GM18907 (cell line): ENCODE measurements around the gene DDI1.

Experiments used
- ATAC-seq: cut with Tn5 transposase; IDR thresholded peaks from one replicate; pipeline ENCODE4 v1.9.1; 2021; ENCODE audit warnings: mild to moderate bottlenecking, moderate library complexity; ENCODE audit not compliant: unreplicated experiment

The DDI1 gene

DNA sequence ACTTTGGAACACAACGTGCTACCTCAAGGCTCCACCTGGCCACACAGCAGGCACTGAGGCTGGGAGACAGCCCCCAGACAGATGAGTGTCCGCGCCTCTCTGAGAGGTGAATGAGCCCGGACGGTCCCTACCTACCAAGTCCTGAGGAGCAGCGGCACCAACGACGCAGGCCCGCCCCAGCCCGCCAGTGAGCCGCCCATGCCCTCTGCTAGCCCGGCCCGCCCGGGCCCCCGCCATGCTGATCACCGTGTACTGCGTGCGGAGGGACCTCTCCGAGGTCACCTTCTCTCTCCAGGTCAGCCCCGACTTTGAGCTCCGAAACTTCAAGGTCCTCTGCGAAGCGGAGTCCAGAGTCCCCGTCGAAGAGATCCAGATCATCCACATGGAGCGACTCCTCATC lies at the start of gene DDI1:
TSS of gene DDI1 (plus strand) at position 53 of the 400 bp plus-strand sequence. CDS start at position 236, 183 bp downstream.
- no peak for ATAC-seq

DNA sequence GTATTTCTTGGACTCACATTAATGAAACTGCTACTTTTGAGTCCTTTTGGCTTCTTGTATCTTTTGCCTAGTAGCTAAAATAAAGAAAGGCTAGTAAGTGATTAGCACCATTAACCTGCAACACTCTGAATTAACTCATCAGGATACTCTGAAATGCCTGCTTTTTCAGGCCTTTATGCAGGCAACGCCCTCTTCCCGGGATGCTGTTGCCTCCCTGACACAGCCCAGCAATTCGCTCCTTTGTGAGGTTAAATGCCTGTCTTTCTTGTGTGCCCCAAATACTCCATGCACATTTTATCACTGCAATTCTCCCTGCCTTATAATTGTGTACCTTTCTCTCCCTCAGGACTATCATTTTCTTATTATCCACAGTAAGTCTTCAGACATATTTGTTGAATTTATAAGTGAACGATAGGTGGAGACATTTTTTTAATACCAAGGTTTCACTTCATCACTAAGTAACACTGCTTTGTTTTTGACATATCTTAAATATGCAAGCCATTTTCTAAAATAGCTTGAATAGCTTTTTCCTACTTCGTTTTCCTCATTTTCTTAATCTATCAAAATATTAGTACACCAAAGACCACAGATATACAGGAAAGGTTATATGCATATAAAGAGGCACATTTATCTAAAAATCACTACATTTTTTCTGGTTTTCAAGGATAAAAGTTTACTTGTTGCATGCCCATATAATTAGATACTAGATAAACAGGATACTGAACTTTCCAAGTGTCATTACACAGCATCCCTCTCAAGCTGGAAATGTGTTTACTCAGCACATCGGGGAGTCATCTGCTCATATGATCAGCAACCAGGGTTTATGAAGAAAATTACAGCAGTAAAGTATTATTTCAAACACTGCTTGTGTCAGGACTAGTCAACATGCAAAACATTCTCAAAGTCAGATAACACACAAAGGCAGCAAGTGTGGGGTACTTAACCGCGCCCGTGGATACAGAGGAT lies 48.5 kb upstream of the DDI1 start:
- ATAC-seq: no peak

DNA sequence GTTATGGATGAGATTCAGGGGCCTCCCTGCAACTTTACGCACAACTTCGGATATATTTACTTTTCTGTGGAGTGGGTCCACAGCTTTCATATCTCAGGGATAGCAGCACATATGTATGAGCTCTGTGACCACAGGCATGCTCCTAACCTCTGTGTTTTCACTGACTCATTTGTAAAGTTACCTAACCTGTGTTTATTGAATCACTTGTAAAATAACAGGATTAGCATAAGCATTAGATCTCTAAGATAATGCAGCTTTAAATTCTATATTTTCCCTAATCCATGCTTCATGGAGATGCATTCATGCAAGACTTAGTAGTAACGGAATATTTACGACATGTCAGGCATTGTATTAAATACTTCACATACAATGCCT lies 47.9 kb upstream of the DDI1 start:
- no peak for ATAC-seq

DNA sequence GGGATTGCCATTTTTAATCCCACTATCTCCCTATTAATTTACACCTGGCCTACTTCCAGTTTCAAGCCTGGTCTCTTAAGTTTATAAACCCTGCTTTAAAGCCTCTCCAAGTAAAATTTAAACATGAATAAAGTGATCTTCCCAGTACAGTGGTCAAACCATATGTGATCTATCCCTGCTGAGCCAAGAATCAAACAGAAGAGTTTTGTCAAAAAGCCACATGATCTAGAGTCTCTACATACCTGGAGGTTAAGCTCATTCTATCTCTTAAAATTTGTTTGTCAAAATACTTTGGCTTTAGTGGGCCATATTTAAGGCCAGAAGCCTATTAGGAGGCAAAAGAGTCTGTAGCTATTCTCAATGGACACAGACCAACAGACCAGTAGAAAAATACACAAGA lies 42.9 kb upstream of the DDI1 start:
- ATAC-seq: no peak

DNA sequence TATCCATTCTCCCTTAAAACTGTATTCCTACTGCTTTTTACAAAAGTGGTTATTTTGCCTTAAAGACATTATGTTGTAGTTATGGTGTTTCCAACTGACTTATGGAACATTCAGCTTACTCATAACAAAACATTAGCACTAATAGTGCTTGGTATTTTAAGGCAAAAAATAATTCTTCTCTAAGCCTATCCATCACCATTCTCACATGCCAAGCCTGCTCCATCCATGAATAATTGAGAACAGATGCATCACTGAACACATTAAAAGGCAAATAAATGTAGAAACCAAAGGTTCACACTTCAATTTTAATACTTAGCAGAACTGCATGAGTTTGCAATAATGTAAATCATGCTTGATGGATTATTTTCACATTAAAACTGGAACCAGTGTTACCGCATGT lies 42.3 kb upstream of the DDI1 start:
- no peak for ATAC-seq

DNA sequence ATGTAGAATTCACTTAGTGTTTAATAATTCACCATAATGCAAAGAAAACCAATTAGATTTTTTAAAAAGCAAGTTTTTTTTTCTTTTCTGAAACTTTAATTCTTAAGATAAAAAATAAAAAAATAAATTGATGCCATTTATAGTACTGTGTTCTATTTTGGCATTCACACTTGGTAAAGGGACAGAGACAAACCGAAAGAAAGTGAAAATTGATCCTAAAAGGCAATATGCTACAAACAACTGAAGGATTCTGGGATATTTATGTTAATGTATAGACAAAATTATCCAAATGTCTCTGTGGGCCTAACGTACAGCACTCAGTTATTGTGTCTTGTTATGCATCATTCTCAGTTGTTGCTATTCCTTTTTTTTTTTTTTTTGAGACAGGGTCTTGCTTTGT lies 41.9 kb upstream of the DDI1 start:
- no peak for ATAC-seq

DNA sequence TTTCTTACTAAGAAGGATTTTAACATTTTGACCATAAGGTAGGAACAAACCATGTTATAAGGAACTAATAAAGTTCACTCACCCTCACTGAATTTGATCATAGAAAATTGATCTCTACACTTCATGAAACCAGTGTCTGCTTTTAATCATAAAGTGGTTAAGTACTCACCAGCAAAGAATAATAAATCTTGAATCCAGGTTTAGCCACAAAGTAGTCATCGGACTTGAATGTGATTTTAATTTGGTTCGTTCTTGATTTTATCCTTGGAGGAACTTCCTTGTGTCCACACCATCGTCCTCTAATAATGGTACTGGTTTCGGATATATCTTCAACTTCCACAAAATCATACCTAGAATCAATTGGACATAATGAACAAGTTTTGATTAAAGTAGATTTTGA lies 40.5 kb upstream of the DDI1 start:
- no peak for ATAC-seq

DNA sequence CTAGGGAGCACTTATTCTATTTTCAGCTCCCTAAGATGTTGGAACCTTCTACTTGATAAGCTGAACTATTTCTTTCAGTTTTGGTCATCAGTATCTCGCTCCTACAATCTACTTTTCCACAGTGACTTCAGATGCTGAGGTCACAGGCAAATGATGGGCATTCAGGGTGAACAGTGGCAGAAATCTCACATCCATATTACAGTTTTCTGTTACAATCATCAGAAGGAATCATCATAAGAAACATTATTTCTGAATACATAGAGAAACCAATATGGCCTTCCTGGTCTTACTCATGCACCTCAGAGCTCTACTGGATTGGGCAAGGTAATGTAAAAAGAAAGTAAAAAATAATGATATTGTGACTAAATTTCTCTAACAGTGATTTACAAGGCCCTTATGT lies 39.4 kb upstream of the DDI1 start:
- ATAC-seq: peak; percentile 60

DNA sequence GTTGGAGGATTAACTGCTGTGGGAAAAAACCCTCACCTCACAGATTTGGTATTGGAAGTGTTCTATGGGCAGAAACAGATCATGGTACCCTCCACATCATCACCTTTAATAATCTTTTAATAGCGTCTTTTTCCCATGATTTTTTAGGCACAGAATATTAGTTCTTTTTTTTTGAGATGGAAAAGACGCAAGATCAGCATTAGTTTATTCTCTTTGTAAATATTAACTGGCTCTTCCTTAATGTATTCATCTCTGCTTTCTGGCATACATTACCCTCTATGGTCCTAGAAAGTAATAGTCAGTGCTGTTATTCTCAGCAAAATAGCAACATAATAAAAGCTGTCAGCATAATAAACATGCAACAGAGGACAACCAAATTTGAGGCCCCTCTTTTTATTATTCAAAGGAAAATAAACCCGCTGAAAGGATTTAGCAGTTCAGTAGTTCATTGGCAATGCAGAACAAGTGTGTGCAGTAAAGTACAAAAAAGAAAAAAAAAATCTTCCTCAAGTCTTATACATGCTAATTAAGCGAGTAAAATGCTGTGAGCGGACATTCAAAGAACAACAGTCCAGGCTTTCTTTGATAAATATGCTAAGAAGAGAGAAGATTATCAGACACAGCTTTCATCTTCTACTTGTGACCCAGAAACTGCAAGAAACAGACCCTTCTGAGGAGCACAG lies 37.5 kb upstream of the DDI1 start:
- ATAC-seq: no peak

DNA sequence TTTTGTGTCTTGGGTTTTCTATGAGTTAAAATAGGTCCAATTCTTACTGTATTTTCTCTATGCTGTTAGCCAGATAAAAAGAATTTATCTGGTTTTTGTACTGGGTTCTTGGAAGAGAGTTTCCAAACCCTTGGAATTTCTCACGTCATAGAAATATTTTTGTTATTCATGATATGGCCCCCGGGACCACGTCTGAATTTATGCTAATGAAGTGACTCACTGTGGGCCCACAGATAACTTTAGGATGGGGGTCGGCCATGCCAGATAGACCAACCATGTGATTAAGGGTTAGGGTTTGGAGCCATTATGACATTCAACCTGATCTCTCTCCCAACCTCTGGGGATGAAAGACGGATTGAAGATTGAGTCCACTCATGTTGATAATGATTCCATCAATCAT lies 35.6 kb upstream of the DDI1 start:
- ATAC-seq: no peak

DNA sequence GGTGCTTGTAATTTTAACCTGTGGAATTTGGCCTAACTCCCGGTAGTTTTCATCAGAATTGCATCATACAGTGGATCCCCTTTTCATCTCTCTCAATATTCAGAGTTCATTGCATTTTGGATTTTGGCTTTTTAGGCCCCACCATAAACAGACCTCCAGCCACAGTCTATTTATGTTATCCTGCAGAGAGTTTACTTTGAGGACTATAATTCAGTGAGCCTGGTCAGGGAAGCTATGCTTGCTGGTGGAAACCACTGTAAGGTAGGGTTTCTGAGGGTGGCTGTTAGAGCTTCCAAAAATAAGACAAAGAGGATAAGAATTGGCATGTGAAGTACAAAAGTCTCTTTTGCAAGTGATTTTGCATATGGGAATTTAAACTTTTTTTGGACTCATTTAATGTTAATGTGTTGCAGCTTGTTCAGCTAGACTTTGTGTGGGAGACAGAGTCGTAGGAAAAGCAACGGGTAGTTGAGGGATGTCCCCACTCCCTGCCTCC lies 34.8 kb upstream of the DDI1 start:
- ATAC-seq: no peak

DNA sequence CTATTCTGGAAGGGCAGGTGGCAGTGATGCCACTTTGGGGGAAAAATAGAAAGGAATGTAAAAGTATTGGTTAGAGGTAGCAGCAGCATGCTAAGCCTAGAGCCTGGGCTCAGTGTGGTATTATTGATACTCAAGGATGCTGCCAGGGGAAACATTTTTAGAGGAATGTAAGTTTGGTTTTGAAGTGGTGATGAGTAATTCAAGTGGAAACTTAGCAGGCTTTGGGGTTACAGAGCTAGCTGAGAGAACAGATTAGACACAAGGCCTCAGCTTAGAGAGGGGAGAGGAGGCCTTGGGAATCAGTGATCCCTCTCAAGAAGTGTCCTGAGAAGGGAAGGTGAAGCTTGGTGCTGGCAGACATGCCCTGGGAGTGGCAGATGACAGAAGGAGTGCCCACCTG lies 32.9 kb upstream of the DDI1 start:
- ATAC-seq: no peak

DNA sequence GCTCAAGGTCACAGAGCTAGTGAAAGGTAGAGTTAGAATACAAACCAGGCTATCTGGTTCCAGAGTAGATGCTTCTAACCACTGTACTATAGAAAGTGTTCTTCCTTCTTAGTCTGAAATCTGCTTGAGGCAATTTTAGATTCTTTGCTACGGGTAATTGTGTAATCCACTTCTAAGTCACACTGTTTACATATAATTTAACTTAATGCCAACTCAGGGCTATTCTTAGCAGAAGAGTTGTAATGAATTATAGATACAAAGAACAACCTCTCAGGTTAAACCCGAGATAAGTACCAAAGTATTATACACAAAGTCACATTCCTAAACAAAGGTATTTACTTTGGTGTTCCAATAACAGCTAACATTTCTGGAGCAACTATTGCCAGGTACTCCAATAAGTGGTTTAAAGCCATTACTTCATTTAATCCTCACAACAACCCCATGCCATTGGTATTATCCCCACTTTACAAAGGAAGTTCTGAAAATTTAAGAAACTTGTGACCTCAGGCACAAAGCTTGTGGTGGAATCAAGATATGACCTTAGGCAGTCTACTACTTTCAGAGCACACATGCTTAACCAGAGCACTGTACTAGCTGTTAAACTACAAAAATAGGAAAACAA lies 31.1 kb upstream of the DDI1 start:
- no peak for ATAC-seq

DNA sequence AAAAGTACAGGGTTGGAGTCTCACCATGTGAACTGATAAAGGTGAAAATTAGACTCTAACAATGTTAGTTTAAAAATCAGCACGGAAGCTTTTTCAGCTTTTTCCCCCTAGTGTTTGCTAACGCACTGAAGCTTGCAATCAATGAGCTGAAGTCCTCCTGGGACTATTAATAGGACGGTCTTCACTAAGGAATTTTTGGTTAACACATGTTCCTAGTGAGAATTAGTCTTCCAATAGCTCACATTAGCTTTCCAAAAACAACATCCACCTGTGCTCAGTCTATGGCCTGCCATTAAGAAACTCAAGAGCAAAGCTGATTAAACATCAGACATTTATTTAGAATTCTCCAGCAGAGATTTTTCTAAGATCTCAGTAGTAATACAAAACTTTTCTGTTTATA lies 26.7 kb upstream of the DDI1 start:
- no peak for ATAC-seq

DNA sequence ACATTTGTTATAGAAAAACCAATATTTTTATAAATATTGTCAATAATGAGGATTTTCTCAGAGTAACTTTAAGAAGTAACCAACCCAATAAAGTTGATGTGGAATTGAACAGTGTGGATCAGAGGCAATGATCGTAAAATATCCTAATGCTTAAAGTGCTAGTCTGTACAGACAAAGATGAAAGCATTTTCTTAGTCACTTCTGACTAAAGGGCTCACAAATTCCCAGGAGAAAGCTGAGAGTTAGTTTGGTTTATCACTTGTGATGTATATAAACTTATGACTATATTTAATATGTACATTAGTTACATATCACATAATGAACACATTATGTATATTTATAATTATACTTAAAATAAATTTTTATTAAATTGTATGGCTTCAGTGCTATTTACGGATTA lies 25.4 kb upstream of the DDI1 start:
- ATAC-seq: no peak

DNA sequence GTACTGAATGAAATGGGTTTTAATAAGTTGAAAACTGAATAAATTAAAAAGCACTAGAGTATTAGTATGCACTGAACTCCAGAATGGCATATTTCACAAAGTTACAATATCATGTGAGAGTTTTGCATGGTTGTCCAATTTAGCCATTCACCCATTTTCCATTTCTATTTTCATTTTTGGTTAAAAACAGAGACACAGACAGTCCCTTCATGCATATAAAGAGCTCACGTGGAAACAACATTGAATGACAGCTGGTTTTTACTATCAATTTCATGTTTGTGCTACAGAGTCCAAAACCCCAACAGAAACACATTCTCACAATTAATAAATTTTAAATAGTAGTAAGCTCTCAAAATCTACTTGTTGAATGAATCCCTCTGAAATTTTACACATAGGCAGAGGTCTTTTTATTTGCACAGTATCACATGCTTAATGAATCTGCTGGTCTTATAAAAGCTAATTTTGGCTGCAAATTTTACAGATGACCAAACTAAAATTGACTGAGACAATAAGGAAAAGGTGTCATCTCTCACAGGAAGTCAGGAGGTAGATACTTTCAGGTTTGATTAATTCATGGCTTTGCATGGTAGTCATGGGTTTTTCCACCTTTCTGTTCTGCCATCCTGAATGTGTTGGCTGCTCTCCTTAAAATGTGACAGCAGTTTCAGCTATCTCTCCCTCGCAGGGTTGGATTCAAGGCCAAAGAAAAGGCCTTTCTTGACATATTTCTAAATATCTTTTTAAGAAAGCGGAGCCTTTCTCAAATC lies 20.6 kb upstream of the DDI1 start:
- ATAC-seq: peak; percentile 88

DNA sequence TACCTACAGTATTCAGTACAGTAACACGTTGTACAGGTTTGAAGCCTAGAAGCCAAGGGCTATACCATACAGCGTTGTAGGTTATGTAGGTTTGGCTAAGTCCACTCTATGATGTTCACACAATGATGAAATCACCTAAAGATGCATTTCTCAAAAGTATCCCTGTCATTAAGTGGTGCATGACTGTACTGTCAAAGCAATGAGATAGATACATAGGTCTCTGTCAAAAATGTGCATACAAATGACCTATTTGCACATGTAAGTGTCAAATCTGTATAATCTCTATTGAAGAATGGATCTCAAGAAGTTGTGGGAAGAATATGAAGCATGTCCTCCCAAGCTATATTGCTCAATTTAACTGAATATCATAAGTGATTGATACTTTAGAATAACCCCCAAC lies 11.9 kb upstream of the DDI1 start:
- no peak for ATAC-seq

DNA sequence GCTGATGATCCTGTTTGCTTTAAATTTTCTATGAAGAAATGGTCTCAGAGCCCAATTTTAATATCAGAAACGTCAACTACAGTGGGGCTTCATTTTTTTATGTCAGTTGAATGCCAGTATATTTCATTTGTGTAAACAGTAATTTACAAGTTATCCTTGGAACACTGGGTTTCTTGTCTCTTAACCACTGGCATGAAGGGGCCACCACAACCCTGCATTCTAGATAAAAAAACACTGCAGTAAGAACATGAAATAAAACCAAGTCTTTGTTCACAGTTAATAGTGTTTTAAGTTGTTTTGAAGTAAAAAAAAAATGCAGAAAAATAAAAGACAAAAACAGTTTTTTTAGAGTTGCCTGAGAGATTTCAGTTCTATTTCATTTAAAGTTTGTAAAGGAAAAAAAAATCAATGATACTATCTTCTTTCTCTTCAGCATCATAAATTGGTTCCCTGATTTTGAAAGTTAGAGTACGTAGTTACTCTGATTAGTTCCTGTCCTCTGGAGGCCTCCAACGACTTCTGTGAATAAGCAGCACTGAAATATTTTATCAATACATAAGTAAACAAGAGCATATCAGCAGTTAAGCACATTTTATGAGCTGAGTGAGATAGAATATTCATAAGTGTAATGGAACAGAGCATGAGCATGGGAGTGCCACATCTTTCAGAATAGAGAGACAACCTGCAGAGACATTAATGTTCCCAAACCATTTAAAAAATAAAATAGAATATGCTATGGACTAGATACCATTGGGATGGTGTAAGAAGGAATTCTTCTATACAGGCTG lies 7.8 kb upstream of the DDI1 start:
- ATAC-seq: no peak

DNA sequence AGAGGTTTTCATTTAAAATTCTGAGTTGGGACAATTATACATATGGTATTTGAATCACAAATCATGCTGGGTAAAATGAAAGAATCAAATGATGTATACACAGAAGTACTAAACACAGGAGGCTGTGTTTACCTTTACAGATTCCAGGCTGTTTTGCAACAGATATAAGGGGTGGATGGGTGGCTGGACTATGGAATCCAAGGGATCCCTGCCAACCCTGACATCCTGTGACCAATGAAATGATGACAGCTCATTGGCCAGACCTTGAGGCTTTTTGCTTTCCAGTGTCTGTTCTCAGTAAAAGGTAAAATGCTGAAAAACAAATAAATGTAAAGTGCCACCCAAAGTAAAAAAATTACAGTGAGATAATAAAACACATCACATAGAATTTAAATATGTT lies 3.3 kb upstream of the DDI1 start:
- ATAC-seq: no peak

DNA sequence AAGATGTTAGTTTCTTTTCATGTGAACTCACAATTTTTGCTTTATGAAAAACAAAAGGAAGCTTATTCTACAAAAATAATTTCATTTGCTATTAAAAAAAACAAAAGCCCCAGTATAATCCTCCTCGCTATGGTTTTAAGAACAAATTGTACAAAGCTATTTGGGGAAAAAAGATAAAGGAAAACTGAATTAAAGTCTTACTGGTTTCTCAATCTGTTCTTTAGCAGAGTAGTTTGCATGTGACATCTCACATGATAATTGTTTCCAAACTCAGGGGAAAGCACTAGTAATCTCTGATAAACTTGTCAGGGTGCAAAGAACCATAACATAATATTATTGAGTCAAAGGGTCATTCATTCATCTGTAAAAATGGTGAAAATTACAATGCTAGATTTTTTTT lies 2.9 kb upstream of the DDI1 start:
- no peak for ATAC-seq
